HCT116 (cell line): Measurements from ENCODE around the gene RPN1.

Source experiments
- CTCF ChIP-seq, 3 experiments: fragments of 200-600 bp in 1 of 3; sonication (generic) in 1 of 3; IDR thresholded peaks in 2 of 3; conservative IDR thresholded peaks in 1 of 3; 2 replicates each; pipeline ENCODE4 v1.5.1; 2012 to 2017; ENCODE audit warnings: low read depth in 2 of 3, low read length in 2 of 3, antibody characterized with exemption in 1 of 3, borderline replicate concordance in 1 of 3, control low read depth in 1 of 3, mild to moderate bottlenecking in 1 of 3, mixed read lengths in 1 of 3, mixed run types in 1 of 3, moderate library complexity in 1 of 3; ENCODE audit not compliant: insufficient read depth in 1 of 3
- EZH2 ChIP-seq: fragments of 200-600 bp; sonication (generic); IDR thresholded peaks from 2 replicates; pipeline ENCODE4 v1.6.1; 2017; ENCODE audit warnings: antibody characterized with exemption, mixed run types
- POLR2A ChIP-seq: IDR thresholded peaks from 2 replicates; pipeline ENCODE4 v1.7.0; 2011; ENCODE audit warnings: borderline replicate concordance; ENCODE audit not compliant: insufficient read depth, insufficient read length; ENCODE audit errors: extremely low read depth
- SIN3A ChIP-seq: IDR thresholded peaks from 2 replicates; pipeline ENCODE4 v1.6.1; 2012; ENCODE audit warnings: low read depth

- TF ChIP-seq EZH2 (no peak), CTCF (IDR thresholded peaks at IDR 0.05 in 2 of 3, conservative IDR thresholded peaks at IDR 0.05 in 1 of 3; ENCODE audit: borderline replicate concordance in 1 of 3, insufficient read depth in 1 of 3, low read depth in 2 of 3, low read length in 2 of 3) (peak in 2 of 3 experiments; percentile 23 to 32; a peak in 2 of 6 replicates), POLR2A (no peak), SIN3A (no peak)
Measured at GRCh38 chr3:128665362-128666021, 14.9 kb upstream of the RPN1 start.
